ENCODE measurements around the gene CDH23. TPM values are rescaled to one million over a fixed set of nuclear protein-coding genes. Genes with fewer than 3 reads are reported as not detected.

Gene CDH23
- polyA plus RNA-seq, 3 donors, result 0.83 to 1.3 (median 0.96) TPM

DNA sequence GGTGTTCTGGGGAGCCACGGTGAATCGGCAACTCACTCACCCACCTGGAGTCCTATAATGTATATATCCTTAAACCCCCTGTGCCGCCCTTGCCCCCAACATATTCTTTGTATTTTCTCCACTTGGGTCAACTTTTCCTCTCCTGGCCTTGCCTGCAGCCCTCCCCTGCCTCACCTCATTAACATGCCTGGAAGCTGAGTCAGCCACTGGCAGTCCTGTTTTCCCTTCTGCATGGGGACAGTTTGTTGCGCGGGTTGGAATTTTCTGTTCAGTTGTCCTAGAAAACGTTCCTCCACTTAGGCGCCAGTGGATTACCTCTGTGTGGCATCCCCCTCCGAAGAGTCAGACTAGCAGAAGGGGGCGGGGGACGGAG is 225.4 kb downstream of the CDH23 start:
- no peak for DNase-seq

DNA sequence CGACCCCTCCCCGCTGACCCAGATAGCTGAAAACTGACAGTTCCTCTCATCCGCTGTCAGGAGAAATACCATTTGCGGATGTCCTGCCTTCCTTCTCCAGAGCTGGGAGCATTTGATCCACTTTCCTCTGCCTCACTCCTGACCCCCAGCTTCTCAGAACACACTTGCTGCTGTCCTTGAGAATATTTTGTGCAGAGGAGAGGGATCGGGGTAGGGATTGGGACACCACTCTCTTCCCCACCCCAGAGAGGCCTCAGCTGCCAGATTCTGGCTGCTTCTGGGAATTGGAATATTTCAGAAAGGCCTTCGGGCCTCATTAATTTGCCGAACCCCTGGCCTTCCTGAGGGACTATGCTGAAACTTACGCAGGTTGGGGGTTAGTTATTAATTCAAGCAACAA is 225.9 kb downstream of the CDH23 start:
- DNase-seq, result no peak

DNA sequence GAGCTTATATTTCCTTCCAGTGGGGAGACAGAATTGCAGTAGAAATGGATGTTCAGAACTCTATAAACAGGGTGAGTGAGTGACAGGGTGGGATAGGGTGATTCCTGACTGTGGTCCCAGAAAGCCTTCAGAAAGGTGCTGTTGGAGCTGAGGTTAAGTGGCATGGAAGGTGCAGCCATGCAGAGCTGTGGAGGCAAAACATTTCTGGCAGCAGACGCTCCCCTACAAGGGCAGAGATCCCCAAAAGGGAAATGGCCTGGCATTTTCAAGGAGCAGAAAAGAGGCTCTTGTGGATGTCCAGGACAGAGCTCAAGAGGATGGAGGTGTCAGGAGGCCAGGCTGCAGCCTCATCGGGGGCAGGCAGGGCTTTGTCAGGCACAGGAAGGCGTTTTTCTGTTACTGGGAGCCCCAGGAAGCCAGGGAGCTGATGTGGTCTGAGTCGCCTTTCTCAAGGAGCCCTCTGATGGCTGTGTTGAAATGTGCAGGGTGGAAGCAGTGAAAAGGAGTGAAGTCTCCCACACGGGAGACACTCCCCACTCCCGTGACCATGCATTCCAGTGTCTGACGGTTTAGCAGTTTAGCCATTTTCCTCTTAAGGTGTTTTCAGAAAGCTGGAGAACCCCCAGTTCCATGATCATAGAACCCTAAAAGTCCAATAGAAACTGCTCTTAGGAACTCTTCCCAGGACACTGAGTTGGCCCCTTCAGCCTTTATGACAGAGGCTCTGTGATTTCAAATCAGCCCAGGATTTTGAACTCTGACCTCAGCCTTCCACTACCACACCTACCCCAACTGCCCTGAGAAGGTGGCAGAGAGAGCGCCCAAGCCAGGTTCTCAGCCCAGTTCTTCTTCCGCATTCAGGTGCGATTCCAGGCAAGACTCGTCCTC is 226.6 kb downstream of the CDH23 start:
- no peak for DNase-seq

DNA sequence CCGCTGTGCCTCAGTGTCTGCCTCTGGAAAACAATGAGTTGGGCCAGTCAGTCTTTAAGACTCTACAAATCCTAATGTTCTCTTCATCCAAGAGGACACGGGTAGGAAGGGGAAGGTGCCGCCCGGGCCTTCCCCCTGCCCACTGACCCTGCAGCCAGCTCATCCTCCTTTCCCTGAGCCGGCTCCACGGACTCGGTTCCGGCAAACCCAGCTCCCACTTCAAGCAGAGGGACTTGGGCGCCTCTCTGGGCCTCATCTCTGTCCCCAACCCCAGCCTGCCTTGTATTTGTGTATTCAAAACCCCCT is 227.2 kb downstream of the CDH23 start:
- no peak for DNase-seq

DNA sequence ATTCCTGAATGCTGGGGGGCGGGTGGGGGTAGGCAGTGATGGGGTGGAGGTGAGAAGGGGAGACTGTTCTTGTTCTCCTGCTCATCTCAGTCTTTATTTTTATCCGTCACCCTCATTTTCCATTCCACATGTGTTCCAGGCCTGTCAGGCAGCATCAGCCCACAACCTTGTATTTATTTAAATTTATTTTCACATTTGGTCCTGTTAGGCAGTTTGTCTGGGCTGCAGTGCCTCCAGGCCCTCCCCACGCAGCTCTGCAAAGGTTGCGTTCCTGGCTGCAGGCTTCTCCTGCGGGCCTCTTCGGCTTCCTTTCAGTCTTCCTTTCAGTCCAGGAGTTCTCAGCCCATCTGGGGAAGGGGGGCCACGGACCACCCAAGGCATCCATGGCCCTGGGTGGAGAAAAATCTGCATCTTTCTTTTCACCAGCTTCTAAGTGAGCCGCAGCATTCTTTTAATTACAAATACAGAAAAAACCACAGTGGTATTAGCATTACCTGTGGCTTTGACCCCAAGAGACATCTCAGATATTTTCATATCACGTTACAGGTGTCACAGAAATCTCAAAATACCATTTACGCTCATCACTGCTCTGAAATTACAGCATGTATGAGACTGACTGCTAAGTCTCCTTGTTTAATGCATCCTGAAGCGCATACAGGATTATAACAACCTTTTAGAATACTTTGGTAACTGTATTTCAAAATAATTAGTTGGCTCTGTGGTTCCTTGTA is 228.9 kb downstream of the CDH23 start:
- no peak for DNase-seq

DNA sequence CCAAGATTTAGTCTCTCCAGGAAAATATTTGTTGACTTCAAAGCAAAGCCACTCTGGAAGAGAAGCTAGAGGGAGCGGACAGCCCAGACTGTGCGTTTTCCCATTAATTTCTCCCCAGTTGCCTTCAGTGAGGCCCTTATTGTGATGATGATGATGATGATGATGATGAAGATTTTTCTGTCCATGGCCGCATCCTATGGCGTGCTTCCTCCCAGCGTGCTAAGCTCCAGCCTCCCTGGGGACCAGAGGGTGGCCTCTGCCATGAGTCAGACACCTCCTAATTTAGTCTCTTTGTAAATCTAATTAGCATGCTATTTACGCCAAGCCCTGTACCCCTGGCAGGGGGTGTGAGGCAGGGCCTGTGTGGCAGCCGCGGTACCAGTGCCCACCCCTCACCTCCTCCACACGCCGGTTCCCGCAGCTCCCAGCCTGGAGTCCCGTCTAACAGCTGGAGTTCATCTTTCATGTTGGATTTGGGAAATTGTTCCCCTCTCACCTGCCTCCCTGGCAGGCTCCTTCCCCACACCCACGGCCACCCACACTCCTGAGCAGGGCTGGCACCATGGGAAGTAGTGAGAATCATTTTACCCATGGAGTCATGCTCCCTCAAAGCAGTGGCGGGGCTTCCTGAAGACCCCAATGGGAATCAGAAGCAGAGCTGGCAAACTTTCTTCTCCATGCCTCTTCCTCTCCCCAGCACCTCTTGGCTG is 230.7 kb downstream of the CDH23 start:
- DNase-seq, result no peak

DNA sequence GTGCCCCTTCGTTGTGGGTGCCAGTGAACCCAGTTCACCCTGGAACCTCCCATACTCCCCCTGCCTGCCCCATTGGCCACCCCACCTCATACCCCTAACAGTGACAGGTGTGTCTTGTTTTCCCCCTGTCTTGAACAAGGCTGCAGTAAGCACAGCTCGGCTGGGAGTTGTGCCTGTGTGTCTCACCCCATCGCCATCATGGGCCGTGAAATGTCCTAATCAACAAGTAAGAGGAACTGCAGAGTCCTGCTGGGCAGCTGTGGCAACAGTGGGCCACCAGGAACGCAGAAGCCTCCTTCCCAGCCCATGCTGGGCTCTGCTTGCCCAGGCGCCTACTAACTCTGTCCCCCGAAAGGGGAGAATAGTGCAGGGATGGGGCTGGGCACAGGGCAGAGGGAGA is 231.2 kb downstream of the CDH23 start:
- no peak for DNase-seq

DNA sequence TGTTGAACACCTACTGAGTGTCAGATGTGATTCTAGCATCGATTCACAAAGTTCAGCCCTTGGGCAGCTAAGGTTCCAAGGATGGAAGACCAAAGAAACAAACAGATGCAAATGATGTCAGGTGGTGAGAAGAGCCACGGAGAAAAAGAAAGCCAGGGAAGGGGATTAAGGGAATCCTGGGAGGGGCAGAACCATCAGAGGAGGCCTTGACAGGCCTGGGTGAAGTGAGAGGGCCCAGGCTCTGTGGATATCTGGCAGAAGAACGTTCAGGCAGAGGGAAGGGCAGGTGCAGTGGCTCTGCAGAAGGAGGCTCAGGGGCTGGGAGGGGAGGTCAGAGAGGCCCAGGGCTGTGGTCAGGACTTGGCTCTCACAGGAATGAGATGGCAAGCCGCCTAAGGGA is 232.4 kb downstream of the CDH23 start:
- DNase-seq, result no peak

DNA sequence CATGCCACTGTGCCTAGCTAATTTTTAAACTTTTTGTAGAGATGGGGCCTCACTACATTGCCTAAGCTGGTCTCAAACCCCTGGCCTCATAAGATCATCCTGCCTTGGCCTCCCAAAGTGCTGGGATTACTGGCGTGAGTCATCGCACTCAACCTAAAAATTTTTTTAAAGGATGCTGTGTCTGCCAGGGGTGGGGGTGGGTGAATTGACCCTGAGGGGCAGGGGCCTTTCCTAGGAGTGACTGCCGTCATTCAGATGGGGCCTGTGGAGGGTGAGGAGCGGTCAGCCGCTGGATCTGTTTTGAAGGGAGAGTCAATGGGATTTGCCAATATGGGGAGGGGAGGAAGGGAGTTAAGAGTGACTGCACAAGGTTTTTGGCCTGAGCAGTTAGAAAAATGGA is 233.4 kb downstream of the CDH23 start:
- DNase-seq, result no peak

DNA sequence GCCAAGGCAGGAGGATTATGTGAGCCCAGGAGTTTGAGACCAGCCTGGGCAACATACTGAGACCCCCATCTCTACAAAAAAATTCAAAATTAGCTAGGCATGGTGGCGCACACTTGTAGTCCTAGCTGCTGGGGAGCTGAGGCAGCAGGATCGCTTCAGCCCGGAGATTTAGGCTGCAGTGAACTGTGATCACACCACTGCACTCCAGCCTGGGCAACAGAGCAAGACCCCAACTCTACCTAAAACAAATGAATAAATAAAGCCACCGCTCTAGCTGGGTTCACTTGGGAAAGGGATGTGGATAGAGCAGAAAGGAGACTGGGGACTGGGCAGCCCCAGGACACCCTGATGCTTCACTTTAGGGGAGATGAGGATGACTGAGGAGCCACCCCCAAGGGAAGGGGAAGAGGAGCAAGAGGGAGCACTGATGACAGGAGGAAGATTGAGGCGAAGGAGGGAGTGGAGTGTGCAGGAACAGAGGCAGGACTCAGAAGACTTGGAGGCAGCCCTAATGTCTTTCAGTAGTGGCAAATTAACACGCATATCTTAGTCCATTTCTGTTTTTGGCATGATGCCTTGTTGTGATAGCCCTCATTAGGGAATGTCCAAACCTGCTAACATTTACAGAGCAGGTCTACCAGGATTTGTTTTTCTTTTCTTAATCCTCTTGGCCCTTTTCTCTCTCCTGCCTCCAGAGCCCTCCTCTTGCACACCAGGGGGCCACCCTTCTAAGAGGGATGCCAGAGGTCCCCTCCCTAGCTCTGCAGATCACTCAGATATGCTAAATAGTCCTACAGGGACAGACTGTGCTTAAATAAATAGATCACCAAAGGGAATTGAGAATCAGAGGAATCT is 234.5 kb downstream of the CDH23 start:
- DNase-seq, result no peak

DNA sequence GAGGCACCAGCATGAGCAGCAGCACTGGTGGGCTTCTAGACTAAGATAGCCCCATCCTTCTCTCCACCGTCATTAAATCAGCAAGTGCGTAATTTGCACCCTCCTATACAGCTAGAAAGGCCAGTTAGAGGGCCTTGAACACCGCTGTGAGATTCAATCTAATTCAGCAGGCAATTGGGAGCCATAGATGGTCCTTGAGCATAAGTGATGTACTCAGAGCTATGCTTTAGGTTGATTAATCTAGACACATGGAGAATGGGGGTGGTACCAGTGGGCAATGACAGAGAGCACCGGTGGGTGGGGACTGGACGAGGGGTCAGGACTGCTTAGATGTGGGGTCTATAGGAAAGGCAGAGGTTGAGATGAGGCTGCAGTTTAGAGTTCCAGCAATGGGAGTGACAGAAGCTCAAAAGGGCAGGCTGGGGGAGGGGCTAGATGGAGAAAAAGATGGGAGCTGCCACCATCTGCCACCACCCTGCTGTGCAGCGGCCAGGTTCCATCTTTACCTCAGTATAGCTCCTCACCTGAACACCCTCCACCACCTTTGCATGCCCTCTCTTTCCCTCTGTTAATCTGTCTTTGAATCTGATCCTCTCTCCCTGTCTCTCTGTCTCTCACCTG is 235.6 kb downstream of the CDH23 start:
- no peak for DNase-seq

DNA sequence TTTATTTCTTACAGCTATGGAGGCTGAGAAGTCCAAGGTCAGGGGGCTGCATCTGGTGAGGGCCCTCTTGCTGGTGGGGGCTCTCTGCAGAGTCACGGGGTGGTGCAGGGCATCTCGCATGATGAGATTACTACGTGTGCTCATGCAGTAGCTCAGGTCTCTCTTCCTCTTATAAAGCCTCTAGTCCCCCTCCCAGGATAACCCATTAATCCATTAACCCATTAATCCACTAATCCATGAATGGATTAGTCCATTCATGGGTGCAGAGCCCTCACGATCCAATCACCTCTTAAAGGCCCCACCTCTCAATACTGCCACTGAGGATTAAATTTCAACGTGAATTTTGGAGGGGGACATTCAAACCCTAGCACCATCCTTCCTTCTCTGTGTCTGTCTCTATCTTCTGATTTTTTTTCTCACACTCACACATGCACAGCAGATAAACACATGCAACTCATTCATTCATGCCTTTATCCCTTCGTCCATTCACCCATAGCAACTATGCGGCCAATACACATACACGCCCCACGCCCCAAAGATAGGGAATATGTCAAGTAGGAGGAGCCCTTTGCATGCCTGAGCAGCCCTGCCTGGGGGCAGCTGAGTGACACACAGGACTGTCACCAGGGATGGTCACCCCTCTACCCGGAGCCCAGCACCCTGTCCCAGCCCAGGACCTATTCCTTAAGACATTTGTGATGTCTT is 236.3 kb downstream of the CDH23 start:
- DNase-seq, result no peak

DNA sequence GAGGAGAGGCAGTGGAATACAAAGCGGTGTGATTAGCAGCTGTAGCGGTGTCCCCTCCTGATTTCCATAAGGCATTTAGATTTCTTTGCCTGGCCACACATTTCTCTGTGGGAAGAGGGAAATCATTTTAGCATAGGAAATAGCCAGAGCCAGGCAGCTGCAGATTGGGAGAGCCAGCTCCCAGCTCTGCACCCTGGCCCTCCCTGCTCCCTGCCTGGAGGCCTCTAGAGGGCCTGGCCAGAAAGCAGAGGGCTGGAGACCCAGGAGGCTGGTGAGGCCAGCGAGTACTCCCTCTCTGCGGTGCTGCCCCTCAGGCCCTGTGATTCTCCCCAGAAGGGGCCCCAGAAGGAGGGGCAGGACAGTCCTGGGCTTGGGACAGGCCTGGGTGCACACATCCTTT is 237.2 kb downstream of the CDH23 start:
- DNase-seq, result no peak

DNA sequence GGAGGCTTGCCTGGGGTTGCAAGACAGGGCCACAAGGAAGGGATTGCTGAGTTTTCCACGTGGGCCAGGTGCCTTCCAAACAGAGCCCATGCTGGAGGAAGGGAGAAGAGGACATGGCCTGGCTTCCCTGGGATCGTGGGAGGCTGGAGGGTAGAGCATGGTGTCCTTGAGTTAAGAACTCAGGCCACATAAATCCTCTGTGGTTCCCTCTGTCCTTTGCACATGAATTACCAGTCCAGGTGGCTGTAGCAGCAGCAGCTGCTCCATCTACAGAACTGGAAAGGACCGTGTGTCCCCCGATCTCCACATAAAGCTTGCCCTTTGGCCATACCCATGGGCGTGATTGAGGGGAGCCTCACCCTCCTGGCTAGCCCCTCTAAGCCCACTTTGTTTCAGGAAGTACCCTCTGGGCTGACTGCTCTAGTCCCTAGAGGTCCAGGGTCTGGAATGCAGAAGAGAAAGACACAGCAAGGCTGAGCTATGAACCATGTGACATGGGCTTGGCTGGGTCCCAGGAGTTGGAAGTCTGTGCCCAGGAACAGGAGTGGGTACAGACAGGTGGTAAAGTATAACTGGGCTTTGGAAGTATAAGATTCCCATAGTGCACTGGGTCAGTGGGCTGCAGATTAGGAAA is 237.9 kb downstream of the CDH23 start:
- DNase-seq, result no peak

DNA sequence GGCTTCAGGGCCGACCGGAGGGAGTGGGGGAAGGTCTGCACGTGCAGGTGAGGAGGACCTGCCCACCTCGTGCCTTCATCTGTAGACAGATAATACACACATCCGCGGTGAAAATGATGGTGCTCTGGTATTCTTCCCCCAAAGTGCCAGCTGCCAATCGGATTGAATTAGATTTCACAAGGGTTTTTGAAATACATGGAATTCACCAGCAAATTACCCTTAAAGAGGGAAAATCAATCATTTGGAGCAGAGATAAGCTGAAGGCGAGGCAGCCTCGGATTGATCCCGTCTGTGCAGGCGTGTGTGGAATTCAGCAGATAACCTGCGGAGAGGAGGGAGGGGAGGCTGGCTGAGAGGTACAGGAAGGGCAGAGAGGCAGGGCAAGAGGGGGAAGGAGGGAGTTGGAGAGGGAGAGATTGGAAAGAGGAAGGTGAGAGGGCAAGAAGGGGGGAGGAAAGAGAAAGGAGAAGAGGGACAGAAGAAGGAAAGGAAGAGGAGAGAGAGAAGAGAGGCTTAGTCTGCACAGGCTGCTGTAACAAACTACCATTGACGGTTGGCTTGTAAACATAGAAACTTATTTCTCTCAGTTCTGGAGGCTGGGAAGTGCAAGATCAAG is 238.6 kb downstream of the CDH23 start:
- DNase-seq, result no peak

DNA sequence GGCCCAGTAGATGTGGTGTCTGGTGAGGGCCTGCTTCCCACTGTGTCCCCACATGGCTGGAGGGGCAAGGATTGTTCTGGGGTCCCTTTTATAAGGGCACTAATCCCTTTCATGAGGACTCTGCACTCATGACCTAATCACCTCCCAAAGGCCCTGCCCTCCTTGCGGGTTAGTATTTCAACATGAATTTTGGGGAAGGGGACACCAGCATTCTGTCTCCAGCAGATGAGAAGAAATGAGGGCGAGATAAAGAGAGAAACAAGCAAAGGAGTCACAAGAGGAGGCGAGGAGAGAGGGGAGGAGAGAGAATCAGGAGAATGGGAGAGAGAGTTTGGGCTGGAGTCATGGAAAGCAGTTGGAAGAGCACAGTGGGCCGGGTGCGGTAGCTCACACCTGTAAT is 239.1 kb downstream of the CDH23 start:
- DNase-seq, result no peak

DNA sequence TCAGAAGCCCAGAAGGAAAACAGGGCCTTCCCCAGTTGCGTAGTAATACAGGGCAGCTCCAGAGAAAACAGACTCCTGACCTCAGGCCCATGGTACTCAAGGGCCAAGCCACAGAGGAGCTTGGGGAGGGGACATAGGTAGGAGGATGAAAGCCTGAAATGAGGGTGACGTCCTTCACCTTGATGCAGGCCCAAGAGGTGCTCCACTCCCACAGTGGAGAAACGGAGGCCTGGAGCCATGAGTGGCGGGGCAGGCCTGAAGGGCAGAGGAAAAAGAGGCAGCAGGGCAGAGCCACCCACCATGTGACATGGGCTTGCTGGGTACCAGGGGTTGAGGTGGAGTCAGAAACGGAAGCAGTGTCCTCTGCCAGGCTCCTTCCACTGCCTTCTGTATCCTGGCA is 239.9 kb downstream of the CDH23 start:
- DNase-seq, result no peak

DNA sequence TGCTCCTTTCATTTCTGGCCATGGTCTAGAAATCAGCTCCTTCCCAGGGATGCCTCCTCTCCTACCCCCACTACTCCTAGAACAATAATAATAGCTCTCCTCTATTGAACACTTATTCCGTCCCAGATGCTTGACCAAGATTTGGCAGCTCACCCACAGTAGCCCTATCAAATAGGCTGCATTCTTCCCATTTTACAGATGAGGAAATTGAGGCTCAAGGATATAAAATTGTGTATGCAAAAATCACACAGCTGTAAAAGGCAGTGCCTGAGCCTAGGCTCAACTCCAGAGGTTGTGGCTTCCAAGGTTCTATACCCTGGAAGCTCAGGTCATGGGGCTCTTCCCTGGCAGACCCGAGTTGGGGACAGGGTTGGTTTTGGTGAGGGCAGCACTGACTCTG is 240.6 kb downstream of the CDH23 start:
- no peak for DNase-seq

DNA sequence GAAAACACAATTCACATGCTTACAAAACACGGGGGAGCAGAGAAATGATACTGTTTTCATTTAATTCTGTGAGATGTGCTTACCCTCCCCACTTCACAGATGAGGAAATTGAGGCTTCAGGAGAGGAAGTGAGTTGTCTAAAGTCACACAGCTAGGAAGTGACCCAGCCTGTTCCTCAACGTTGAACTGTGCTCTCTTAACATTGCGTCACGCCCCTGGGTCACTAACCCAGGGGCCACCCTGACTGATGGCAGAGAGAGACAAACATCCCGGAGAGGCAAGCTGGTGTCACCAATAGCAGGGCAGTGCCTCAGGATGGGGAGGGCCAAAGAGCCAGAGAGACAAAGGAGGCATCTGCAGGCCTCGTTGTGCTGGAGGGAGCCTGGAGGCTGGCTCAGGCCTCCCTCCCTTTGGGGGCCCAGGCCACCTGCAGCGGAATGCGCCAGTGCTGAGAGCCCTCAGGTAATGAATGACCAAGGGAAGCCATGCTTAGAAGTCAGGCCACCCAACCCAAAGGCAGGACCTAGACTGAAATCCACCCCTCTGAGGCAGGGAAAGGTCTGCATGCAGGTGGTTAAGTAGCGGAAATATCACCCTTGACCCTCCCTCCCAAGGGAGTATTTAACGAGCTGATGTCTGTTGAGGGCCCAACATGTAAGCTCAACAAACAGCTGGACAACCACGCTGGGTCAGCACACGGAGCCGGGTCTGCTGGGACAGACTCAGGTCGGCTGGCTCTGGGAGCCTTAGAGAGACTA is 241.5 kb downstream of the CDH23 start:
- peak; percentile 67 for DNase-seq
